NCI-H446 (cell line): Measurements from ENCODE around the gene AGBL2.
"Not testable (repeated sequence)": the region's sequence is repeated elsewhere in the genome, so short reads cannot be mapped to it uniquely, and the experiment has no call there.

Experiments
- DNase-seq, 2 experiments: peaks; one replicate each; lab custom pipeline; 2025; lab: John Stamatoyannopoulos, UW

AGBL2 gene

DNA sequence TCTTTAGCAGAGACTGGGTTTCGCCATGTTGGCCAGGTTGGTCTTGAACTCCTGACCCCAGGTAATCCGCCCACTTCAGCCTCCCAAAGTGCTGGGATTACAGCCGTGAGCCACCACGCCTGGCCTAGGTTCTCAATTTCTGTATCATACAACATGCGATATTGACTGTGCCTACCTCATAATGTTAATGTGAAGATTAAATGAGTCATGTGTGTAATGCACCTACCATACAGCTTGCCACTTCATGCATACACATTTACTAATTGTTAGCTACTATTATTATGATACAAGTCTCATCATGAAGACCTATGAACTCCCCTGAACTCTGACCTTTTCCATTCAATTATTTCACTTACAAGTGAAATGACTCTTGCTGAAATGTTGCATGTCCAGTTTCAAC, 25.7 kb downstream of the AGBL2 start:
- DNase-seq = no peak

DNA sequence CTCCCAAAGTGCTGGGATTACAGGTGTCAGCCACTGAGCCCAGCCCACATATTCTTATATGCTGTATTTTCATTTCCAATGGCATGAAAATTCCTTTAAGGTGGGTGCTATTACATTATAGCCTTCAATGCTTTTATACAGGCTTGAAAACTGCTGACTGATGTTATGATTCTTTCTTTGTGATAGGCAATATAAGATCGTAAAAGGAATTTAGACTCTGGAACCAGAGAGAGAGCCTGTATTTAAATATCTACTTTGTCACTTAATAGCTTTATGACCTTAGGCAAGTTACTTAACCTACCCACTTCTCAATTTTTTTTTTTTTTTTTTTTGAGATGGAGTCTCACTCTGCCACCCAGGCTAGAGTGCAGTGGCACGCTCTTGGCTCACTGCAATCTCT, 26.2 kb downstream of the AGBL2 start:
- no peak for DNase-seq

DNA sequence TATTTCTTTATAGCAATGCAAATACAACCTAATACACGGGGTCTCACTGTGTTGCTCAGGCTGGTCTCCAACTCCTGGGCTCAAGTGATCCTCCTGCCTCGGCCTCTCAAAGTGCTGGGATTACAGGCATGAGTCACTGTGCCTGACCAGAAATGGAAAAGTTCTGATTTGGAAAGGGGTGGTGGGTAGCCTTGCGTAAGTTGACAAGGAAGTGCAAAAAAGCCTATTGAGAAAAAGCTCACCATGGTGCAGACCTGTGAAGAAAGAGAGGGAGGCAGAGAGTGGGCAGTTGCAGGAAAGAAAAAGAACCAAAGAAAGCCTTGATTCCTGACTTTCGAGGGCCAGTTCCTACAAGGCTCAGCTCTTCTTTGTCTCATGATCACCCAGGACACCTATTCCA, 27.1 kb downstream of the AGBL2 start:
- no peak for DNase-seq

DNA sequence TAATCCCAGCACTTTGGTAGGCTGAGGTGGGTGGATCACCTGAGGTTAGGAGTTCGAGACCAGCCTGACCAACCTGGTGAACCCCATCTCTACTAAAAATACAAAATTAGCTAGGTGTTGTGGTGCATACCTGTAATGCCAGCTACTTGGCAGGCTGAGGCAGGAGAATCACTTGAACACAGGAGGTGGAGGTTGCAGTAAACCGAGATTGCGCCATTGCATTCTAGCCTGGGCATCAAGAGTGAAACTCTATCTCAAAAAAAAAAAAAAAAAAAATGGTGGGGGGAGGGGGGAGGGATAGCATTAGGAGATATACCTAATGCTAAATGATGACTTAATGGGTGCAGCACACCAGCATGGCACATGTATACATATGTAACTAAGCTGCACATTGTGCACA, 28.5 kb downstream of the AGBL2 start:
- not testable (repeated sequence) for DNase-seq

DNA sequence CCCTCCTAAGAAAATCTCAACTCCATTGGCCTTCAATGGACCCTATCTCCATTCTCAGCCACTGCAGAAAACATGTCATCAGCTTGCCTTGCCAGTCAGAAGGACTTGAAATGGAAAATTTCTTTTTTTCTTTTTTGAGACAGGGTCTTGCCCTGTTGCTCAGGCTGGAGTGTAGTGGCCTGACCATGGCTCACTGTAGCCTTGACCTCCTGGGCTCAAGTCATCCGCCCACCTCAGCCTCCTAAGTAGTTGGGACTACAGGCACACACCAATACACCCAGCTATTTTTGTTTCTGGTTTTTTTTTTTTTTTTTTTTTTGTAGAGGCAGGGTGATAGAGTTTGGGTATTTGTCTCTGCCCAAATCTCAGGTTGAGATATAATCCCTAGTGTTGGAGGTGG, 29.0 kb downstream of the AGBL2 start:
- DNase-seq = no peak

DNA sequence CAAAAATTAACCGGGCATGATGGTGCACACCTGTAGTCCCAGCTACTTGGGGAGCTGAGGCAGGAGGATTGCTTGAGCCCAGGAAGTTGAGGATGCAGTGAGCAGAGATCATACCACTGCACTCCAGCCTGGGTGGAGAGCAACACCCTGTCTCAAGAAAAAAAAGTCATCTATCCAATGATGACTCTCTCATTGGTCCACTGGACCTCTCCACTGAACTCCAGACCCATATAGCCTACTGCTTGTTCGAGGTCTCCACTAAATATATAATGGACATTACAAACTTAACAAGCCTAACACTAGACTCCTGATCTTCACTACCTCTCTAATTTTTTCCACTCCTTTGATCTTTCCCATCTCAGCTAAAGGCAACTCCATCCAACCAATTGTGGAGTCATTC, 39.3 kb downstream of the AGBL2 start:
- DNase-seq = no peak

DNA sequence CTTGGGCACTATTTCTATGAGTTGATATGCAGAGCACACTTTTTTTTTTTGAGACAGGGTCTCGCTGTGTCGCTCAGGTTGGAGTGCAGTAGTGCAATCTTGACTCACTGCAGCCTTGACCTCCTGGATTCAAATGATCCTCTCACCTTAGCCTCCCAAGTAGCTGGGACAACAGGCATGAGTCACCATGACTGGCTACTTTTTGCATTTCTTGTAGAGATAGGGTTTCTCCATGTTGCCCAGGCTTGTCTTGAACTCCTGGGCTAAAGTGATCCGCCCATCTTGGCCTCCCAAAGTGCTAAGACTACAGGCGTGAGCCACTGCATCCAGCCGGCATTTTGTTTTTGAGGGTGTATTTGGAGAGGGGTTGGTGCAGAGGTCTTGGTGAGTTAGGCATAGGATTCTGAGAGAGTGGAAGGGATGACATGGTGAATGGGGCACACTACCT, 42.9 kb downstream of the AGBL2 start:
- DNase-seq = no peak

DNA sequence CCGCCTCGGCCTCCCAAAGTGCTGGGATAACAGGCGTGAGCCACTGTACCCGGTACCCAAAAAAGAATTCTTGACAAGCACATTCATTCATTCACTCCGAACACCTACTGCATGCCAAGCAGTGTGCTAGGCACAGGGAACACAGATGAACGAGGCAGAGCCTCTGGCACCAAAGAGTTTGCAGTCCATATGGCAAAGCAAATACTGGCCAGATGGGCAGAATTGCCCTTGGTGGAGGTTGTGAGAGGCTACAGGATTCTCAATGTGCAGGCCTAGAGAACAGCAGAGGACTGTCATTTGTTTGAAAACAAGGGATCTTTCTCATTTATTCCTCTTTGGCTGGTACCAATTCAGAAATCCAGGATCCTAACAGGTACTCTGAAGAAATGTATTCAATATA, 45.3 kb downstream of the AGBL2 start:
- peak in 1 of 2 experiments; percentile 75 for DNase-seq

DNA sequence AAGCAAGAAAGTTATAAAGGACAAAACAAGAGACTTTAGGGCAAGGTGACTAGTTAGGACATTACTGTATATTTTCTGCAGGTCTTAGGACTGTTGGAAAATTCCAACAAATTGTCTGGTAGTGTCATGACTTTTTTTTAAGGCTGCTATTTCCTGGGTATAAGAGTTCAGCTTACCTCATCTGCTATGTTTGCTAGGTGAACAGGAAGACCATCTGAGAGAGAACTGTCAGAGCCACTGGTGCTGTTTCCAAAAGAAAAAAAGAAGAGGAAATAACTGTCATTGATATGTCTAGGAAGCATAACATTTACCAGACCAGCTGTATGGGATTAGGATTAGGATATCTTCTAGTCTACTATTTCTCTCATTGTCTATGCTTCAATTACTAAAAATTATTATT, 46.5 kb downstream of the AGBL2 start:
- DNase-seq = no peak

DNA sequence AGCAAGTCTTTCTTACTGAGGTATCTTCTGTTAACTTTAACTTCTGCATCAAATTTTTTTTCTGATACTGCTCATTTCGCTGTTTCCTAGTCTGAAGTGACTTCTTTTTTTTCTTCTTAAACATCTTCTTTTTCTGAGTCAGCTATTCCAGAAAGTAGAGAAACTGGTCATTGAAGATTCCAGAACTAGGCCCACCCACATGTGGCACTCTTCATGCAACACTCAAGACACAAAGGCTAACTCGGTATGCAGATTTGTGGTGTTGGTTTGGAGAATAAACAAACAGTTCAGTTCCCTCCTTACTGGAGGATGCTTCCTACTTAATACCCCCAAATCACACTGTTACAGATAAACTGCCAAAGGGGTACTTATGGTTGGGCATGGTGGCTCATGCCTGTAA, 47.6 kb downstream of the AGBL2 start:
- DNase-seq = no peak

DNA sequence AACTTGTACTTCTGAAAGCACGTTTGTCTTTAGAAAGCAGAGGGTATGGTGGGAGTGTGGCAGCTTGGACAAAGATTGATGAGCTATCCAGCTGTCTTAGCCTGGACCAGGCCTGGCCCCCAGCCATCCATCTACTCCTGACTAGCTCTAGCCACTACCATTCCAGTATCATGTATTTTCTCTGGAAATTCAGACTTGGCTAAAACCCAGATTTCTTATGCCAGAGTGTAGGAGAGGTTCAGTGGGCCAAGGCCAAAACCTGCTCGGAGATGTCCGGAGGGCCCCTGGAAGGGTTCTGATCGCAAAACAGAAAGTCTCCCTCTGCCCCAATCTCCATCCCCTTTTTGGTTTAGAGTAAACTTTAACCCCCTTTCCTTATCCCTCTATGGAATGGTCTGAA, 48.0 kb downstream of the AGBL2 start:
- DNase-seq = peak; percentile 57 to 90

DNA sequence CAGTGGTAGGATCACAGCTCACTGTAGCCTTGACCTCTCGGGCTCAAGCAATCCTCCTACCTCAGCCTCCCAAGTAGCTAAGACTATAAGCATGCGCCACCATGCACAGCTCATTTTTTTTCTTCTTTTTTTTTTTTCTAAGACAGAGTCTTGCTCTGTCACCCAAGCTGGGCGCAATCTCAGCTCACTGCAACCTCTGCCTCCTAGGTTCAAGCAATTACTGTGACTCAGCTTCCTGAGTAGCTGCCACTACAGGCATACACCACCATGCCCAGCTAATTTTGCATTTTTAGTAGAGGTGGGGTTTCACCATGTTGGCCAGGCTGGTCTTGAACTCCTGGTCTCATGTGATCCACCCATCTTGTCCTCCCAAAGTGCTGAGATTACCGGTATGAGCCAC, 50.2 kb downstream of the AGBL2 start:
- DNase-seq = not testable (repeated sequence)

DNA sequence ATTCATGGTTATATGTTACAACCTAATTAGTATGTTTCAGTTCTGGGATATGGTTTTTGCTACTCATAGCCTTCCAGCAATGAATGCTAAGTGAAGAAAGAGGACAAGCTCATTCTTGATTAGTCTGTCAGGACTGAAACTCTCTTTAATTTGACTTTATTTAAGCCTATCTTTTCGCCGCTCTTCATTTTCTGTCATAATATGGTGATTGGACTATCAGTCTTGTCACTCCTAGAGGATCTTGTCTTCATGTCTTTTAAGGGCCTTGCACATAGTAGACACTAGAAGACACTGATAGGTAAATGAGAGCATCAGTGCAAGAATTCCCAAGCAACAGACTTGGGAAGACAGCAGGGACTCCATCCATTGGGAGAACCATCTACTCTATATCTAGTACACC, 53.9 kb downstream of the AGBL2 start:
- DNase-seq = no peak

DNA sequence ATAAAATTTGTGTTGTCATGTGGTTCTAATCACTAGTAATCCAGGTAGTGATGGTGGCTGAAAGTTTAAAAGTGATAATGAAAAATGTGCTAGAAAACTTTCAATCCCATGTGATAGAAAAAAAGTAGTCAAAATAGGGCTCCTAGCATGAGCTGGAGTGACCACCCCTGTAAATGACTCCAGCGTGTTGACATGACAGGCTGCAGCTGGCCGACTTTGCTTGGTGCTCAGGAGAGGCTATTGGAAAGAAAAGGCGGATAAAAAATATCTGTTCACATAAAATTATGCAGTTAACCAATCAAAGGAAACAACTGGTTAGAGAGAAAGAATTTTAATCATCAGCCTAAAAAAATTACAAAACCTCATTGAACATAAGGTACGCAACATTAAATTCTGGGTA, 55.9 kb downstream of the AGBL2 start:
- DNase-seq = no peak

DNA sequence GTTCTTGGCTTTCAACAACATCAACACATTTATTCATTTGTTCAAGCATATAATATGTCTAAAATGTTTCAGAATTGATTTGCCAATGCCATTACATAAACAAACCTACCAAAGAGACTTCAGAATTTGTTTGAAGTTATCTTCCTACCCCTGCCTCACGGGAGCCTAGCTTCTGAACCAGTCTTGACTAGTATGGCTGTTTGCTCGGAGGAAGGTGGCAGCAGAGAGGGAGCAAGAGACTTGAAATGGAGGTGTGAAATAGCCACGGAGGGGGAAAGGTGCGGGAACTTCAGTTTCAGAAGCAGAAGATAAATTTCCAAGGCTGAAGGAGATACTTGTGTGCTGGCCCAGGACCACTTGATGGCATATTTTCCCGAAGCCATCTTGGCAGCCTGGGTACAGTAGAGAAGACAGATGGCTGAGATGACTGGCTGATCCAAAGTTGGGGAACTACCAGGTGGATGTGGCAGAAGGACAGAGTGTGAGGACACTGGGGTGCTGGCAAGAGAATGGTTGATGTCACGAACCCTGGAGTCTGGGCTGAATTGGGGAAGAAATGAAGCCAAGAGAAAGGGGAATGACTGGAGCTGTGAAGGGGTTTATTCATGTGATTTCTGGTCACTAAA, 58.8 kb downstream of the AGBL2 start:
- DNase-seq = peak; percentile 10 to 80

DNA sequence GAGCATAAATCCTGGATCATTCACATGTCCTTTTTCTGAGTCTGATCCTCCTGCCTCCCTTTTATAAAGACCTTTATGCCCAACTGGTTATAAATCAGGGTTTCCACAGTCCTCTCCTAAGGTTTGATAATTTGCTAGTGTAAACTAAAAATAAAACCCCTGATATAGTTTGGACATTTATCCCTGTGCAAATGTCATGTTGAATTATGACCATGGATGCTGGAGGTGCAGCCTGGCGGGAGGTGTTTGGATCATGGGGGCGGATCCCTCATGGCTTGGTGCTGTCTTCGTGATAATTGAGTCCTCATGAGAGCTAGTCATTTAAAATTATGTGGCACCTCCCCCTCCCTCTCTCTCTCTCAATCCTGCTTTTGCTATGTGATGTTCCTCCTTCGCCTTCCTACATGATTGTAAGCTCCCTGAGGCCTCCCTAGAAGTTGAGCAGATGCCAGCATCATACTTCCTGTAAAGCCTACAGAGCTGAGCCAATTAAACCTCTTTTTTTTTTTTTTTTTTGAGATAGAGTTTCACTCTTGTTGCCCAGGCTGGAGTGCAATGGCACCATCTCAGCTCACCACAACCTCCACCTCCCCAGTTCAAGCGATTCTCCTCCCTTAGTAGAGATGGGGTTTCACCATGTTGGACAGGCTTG, 63.2 kb downstream of the AGBL2 start:
- no peak for DNase-seq

DNA sequence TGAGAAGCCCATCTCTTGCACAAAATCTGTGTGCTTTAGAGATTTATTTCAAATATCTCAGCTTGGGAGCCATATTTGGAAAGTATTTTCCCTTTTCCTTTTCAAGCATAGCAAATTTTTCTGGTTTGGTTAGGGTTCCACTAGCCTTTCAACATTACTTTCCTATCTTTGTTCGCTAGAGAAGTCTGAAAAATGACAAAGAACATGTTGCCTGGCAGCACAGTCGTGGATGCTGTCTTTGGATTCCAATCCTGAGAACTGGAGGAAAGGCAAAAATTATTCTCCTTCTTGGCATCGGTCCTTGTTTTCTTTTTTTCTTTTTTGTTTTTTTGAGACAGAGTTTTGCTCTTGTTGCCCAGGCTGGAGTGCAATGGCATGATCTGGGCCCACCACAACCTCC, 65.9 kb downstream of the AGBL2 start:
- DNase-seq = no peak

DNA sequence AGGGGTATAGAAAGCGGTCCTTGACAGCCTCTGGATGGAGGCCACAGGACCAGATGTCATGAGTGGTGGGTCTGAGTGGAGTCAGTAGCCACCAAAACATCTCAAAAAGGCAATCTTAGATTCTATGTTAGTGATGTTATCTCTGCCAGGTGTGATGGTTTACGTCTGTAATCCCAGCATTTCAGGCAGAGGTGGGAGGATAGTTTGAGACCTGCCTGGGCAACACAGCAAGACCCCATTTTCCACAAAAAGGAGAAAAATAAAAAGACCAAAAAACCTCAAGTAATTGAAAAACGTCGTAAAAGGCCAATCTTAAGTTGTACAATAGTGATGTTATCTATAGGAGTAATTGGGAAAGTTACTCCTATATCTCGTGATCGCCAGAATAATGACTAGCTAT, 69.2 kb downstream of the AGBL2 start:
- no peak for DNase-seq

DNA sequence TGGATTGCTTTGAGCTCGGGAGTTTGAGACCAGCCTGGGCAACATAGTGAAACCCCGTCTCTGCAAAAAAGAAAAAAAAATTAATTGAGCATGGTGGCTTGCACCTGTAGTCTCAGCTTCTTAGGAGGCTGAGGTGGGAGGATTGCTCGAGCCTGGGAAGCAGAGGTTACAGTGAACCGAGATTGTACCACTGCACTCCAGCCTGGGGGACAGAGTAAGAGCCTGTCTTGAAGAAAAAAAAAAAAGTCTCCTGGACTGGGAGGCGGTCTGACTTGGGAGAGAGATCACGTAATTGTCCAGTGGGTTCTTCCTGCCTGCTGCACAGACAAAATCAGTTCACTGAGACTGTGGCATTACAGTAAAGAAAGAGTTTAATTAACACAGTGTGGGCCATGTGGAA, 69.7 kb downstream of the AGBL2 start:
- no peak for DNase-seq

DNA sequence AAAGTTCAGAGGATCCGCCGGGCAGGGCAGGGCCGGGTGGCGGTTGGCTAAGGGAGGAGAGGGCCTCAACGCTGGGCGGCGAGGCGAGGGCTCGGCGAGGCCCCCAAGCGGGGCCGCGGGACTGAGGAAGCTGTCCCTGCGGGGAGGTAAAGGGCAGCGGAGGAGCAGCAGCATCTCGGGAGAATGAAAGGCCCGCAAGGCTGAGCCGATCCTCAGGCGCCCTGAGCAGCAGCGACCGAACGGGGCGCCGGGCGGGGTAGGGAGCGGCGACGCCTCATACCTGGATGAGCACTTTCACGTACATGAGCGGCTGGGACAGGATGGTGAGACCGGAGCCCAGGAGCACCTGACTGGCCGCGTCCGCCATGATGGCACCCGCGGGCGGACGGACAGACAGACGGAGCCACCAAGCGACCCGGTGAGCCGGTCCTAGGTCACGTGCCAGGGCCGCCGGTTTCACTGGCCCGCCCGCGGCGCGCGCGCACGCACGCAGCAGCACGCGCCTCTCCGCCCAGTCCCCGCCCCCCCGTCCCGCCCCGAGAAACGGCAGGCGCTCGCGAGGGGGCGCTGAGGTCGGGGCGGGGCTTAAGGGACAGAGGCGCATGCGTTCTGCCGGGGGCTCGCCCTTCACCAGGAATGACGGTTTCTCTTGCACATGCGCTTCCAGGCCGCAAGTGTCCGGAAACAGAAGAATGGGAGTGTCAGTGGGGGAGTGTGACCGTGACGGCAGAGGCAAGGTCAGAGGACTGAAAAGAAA, 72.9 kb downstream of the AGBL2 start, which contains the start of gene MTCH2:
TSS of gene MTCH2 (minus strand) at position 461 of the 757 bp plus-strand sequence. CDS start at position 367, 94 bp downstream.
- peak; percentile 93 to 99 for DNase-seq

DNA sequence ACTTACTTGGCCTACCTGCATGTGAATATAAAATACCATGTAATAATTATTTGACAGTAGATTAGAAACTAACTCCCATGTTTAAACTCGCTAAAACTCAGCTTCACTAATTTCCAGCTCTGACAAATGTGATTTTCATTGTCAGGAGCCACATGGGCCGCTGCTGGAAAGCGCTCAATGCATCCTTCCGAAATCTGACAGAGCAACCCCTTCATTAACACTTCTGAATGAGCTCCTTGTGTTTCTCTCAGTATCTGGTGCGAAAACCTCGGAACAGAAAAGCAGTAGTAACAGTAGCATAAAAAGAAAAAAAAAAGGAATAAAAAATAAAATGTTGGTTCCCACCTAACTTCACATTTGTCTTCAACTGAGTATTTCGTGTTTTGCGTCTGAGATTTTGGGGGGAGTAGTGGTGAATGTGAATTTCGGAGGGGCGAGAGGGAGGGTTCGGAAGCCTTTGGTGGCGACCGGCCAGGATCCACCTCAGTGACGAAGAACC, 73.5 kb downstream of the AGBL2 start:
- DNase-seq = no peak

DNA sequence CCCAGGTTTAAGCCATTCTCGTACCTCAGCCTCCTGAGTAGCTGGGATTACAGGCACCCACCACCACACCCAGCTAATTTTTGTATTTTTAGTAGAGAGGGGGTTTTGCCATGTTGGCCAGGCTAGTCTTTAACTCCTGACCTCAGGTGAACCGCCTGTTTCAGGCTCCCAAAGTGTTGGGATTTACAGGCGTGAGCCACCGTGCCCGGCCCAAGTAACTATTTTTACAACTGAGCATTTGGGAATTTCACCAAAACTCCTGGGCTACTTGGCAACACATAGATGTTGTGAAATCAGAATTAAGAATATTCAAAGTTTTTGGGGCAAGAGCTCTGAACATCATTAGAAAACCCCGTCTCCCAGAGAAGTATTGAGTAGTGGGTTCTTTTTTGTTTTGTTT, 74.7 kb downstream of the AGBL2 start:
- not testable (repeated sequence) for DNase-seq

DNA sequence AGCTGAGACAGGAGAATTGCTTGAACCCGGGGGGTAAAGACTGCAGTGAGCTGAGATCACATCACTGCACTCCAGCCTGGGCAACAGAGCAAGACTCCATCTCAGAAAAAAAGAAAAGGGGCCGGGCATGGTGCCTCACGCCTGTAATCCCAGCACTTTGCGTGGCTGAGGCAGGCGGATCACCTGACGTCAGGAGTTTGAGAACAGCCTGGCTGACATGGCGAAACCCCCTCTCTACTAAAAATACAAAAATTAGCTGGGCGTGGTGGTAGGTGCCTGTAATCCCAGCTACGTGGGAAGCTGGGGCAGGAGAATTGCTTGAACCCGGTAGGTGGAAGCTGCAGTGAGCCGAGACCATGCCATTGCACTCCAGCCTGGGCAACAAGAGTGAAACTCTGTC, 78.8 kb downstream of the AGBL2 start:
- not testable (repeated sequence) for DNase-seq
